K562 (cell line): ENCODE measurements around the gene ZNF775. TPM values are rescaled to one million over a fixed set of nuclear protein-coding genes. Genes with fewer than 3 reads are reported as not detected.
A peak's percentile ranks its signal among the peaks of the same experiment; 100 is the strongest.

Source experiments
- BMI1 ChIP-seq: fragments of 150-350 bp; IDR thresholded peaks from 2 replicates; pipeline ENCODE4 v1.6.1; 2014; ENCODE audit warnings: low read length
- DIDO1 ChIP-seq: fragments of 450-650 bp; IDR thresholded peaks from 2 replicates; pipeline ENCODE4 v1.6.1; 2016; ENCODE audit warnings: low read depth, missing biosample characterization, missing genetic modification characterization
- E2F5 ChIP-seq: sonication (generic); formaldehyde crosslinking; IDR thresholded peaks from 2 replicates; pipeline ENCODE4 v1.8.0; 2022; ENCODE audit warnings: mild to moderate bottlenecking, missing genetic modification reagents
- HCFC1 ChIP-seq: IDR thresholded peaks from 2 replicates; pipeline ENCODE4 v1.6.1; 2012; ENCODE audit warnings: low read depth, low read length, improper control_type of control experiment
- JUND ChIP-seq, 2 experiments: IDR thresholded peaks; 2 replicates in 1 of 2; 3 replicates in 1 of 2; pipeline ENCODE4 v1.6.1; 2011; ENCODE audit warnings: borderline replicate concordance in 2 of 2, low read depth in 2 of 2, low read length in 2 of 2, improper control_type of control experiment in 1 of 2, missing biosample characterization in 1 of 2, missing genetic modification characterization in 1 of 2, missing genetic modification reagents in 1 of 2
- KLF13 ChIP-seq: fragments of 450-650 bp; IDR thresholded peaks from 2 replicates; pipeline ENCODE4 v1.6.1; 2016; ENCODE audit warnings: missing genetic modification characterization, low read depth, mild to moderate bottlenecking, missing compliant biosample characterization, moderate library complexity, borderline replicate concordance
- SIN3B ChIP-seq: fragments of 450-650 bp; IDR thresholded peaks from 2 replicates; pipeline ENCODE4 v1.6.1; 2017; ENCODE audit warnings: low read depth, mild to moderate bottlenecking, moderate library complexity
- ZBTB49 ChIP-seq: sonication (generic); formaldehyde crosslinking; IDR thresholded peaks from 2 replicates; pipeline ENCODE4 v1.8.0; 2022; ENCODE audit warnings: missing genetic modification reagents, mild to moderate bottlenecking, borderline replicate concordance
- ZNF140 ChIP-seq: fragments of 250-450 bp; sonication (Bioruptor Pico); IDR thresholded peaks from 2 replicates; pipeline ENCODE4 v1.8.0; 2021; ENCODE audit warnings: moderate library complexity, mild to moderate bottlenecking, inconsistent platforms
- ZNF253 ChIP-seq: fragments of 250-450 bp; sonication (Bioruptor Pico); conservative IDR thresholded peaks from 2 replicates; pipeline ENCODE4 v1.6.1; 2021; ENCODE audit warnings: mild to moderate bottlenecking
- polyA plus RNA-seq, 8 experiments: library from polyadenylated mRNA; depleted of rRNA in 4 of 8; stranded (reverse) in 5 of 8; unstranded in 3 of 8; fragments of >200 nt; fragmentation: Nextera tagmentation in 2 of 8; fragmentation: Illumina TruSeq in 1 of 8; extraction: Ambion mirVana in 2 of 8; extraction: Trizol in 1 of 8; gene quantifications; 2 replicates each; pipeline versions ENCODE4 v1.2.1 to v1.2.3, GENCODE V29; 2011 to 2014; ENCODE audit warnings: inconsistent platforms in 1 of 8, missing spikeins in 1 of 8
- total RNA-seq, 7 experiments: library from RNA; depleted of rRNA in 6 of 7; stranded (reverse); fragments of >200 nt in 6 of 7; fragmentation: Illumina TruSeq in 2 of 7; extraction: Trizol in 2 of 7; gene quantifications; 2 replicates each; pipeline versions ENCODE4 v1.2.1 to v1.2.3, GENCODE V29; 2011 to 2021; ENCODE audit warnings: low replicate concordance in 1 of 7
- TF ChIP-seq, protein P1 (sequence below): fragments of 450-650 bp; IDR thresholded peaks from 2 replicates; pipeline ENCODE4 v1.6.1; 2018; ENCODE audit not compliant: partially characterized antibody
- TF ChIP-seq, protein P2 (sequence below): fragments of 450-650 bp; IDR thresholded peaks from 2 replicates; pipeline ENCODE4 v1.6.1; 2017; ENCODE audit warnings: antibody characterized with exemption
- TF ChIP-seq, protein P3 (sequence below): fragments of 250-450 bp; sonication (Bioruptor Pico); IDR thresholded peaks from 2 replicates; pipeline ENCODE4 v1.5.0; 2022; ENCODE audit warnings: mild to moderate bottlenecking
- TF ChIP-seq, protein P4 (sequence below): sonication (generic); formaldehyde crosslinking; IDR thresholded peaks from 2 replicates; pipeline ENCODE4 v1.8.1; 2023; ENCODE audit warnings: mild to moderate bottlenecking, missing genetic modification reagents

Gene ZNF775
- total and polyA plus RNA-seq, 9 of the 15 experiments (the other 6 are each of a cell fraction or from before 2014, with no cell fraction given), result 0.04 to 18.7 (median 4.9) TPM

GRCh38 chr7:150404172-150404804, 25.2 kb downstream of the ZNF775 start (continued):
- TF ChIP-seq, protein P1, sequence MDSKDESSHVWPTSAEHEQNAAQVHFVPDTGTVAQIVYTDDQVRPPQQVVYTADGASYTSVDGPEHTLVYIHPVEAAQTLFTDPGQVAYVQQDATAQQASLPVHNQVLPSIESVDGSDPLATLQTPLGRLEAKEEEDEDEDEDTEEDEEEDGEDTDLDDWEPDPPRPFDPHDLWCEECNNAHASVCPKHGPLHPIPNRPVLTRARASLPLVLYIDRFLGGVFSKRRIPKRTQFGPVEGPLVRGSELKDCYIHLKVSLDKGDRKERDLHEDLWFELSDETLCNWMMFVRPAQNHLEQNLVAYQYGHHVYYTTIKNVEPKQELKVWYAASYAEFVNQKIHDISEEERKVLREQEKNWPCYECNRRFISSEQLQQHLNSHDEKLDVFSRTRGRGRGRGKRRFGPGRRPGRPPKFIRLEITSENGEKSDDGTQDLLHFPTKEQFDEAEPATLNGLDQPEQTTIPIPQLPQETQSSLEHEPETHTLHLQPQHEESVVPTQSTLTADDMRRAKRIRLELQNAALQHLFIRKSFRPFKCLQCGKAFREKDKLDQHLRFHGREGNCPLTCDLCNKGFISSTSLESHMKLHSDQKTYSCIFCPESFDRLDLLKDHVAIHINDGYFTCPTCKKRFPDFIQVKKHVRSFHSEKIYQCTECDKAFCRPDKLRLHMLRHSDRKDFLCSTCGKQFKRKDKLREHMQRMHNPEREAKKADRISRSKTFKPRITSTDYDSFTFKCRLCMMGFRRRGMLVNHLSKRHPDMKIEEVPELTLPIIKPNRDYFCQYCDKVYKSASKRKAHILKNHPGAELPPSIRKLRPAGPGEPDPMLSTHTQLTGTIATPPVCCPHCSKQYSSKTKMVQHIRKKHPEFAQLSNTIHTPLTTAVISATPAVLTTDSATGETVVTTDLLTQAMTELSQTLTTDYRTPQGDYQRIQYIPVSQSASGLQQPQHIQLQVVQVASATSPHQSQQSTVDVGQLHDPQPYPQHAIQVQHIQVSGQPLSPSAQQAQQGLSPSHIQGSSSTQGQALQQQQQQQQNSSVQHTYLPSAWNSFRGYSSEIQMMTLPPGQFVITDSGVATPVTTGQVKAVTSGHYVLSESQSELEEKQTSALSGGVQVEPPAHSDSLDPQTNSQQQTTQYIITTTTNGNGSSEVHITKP, result peak; percentile 79
- TF ChIP-seq E2F5 (CRISPR knock-in tag), result no peak
- no peak for TF ChIP-seq ZNF140 (CRISPR knock-in tag)
- TF ChIP-seq, protein P2, sequence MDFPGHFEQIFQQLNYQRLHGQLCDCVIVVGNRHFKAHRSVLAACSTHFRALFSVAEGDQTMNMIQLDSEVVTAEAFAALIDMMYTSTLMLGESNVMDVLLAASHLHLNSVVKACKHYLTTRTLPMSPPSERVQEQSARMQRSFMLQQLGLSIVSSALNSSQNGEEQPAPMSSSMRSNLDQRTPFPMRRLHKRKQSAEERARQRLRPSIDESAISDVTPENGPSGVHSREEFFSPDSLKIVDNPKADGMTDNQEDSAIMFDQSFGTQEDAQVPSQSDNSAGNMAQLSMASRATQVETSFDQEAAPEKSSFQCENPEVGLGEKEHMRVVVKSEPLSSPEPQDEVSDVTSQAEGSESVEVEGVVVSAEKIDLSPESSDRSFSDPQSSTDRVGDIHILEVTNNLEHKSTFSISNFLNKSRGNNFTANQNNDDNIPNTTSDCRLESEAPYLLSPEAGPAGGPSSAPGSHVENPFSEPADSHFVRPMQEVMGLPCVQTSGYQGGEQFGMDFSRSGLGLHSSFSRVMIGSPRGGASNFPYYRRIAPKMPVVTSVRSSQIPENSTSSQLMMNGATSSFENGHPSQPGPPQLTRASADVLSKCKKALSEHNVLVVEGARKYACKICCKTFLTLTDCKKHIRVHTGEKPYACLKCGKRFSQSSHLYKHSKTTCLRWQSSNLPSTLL, result no peak
- TF ChIP-seq, protein P3, sequence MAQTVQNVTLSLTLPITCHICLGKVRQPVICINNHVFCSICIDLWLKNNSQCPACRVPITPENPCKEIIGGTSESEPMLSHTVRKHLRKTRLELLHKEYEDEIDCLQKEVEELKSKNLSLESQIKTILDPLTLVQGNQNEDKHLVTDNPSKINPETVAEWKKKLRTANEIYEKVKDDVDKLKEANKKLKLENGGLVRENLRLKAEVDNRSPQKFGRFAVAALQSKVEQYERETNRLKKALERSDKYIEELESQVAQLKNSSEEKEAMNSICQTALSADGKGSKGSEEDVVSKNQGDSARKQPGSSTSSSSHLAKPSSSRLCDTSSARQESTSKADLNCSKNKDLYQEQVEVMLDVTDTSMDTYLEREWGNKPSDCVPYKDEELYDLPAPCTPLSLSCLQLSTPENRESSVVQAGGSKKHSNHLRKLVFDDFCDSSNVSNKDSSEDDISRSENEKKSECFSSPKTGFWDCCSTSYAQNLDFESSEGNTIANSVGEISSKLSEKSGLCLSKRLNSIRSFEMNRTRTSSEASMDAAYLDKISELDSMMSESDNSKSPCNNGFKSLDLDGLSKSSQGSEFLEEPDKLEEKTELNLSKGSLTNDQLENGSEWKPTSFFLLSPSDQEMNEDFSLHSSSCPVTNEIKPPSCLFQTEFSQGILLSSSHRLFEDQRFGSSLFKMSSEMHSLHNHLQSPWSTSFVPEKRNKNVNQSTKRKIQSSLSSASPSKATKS, result no peak
- TF ChIP-seq, protein P4, sequence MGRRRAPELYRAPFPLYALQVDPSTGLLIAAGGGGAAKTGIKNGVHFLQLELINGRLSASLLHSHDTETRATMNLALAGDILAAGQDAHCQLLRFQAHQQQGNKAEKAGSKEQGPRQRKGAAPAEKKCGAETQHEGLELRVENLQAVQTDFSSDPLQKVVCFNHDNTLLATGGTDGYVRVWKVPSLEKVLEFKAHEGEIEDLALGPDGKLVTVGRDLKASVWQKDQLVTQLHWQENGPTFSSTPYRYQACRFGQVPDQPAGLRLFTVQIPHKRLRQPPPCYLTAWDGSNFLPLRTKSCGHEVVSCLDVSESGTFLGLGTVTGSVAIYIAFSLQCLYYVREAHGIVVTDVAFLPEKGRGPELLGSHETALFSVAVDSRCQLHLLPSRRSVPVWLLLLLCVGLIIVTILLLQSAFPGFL (CRISPR knock-in tag), result no peak
- no peak for TF ChIP-seq BMI1
- no peak for TF ChIP-seq JUND (IDR thresholded peaks at IDR 0.05; ENCODE audit: borderline replicate concordance, low read depth, low read length)
- TF ChIP-seq JUND (tag; IDR thresholded peaks at IDR 0.05; ENCODE audit: borderline replicate concordance, low read depth, low read length), result peak; percentile 44; the same call in 1 of the 3 replicates
- no peak for TF ChIP-seq ZNF253 (CRISPR knock-in tag)
- TF ChIP-seq DIDO1 (tag), result no peak
- no peak for TF ChIP-seq HCFC1
- no peak for TF ChIP-seq KLF13 (tag)
- no peak for TF ChIP-seq ZBTB49 (CRISPR knock-in tag)
- TF ChIP-seq SIN3B, result no peak
